Activated naive CD4-positive, alpha-beta T cell treated with anti-CD3 and anti-CD28 coated beads, Interleukin-2, amount 50 U/mL, for 24 hours (primary cell): ENCODE data around the gene AATK.
"Not testable (repeated sequence)": the region's sequence is repeated elsewhere in the genome, so short reads cannot be mapped to it uniquely, and the experiment has no call there.

ENCODE experiments used
- H3K27ac Mint-ChIP-seq: one replicate; pipeline ENCODE4 v1.8.0; 2021; ENCODE audit warnings: mild to moderate bottlenecking, mixed read lengths
- H3K27me3 Mint-ChIP-seq: one replicate; pipeline ENCODE4 v1.8.0; 2021; ENCODE audit warnings: mixed read lengths
- H3K36me3 Mint-ChIP-seq: one replicate; pipeline ENCODE4 v1.8.0; 2021; ENCODE audit warnings: mixed read lengths
- H3K4me1 Mint-ChIP-seq: one replicate; pipeline ENCODE4 v1.8.0; 2021; ENCODE audit warnings: mixed read lengths
- H3K4me3 Mint-ChIP-seq: one replicate; pipeline ENCODE4 v1.8.0; 2021; ENCODE audit warnings: mild to moderate bottlenecking, mixed read lengths
- H3K9me3 Mint-ChIP-seq: one replicate; pipeline ENCODE4 v1.8.0; 2021; ENCODE audit warnings: mixed read lengths

AATK gene

GRCh38 chr17:81083125-81083765, 82.8 kb downstream of the AATK start:
- no peaks in the 10 kb centered on the region for H3K9me3 Mint-ChIP-seq
- no peaks in the 10 kb centered on the region for H3K4me1 Mint-ChIP-seq
- no peak overlapping the region for H3K4me3 Mint-ChIP-seq
- no peaks in the 10 kb centered on the region for H3K36me3 Mint-ChIP-seq
- H3K27me3 Mint-ChIP-seq, result no peaks in the 10 kb centered on the region
- H3K27ac Mint-ChIP-seq, result no peak overlapping the region

- Mint-ChIP-seq H3K36me3 (no peaks in the 10 kb centered on the region), H3K27ac (no peak overlapping the region), H3K4me3 (no peak overlapping the region), H3K9me3 (no peaks in the 10 kb centered on the region), H3K27me3 (no peaks in the 10 kb centered on the region), H3K4me1 (no peaks in the 10 kb centered on the region)
Observed at GRCh38 chr17:81082177-81083073, 83.6 kb downstream of the AATK start.

GRCh38 chr17:81081222-81082176, 84.5 kb downstream of the AATK start:
- H3K4me3 Mint-ChIP-seq, result no peak overlapping the region

GRCh38 chr17:81080019-81080418, 86.0 kb downstream of the AATK start:
- no peaks in the 10 kb centered on the region for H3K27me3 Mint-ChIP-seq
- H3K27ac Mint-ChIP-seq, result no peak overlapping the region
- no peaks in the 10 kb centered on the region for H3K4me1 Mint-ChIP-seq
- no peaks in the 10 kb centered on the region for H3K9me3 Mint-ChIP-seq
- no peaks in the 10 kb centered on the region for H3K36me3 Mint-ChIP-seq
- no peak overlapping the region for H3K4me3 Mint-ChIP-seq

More at GRCh38 chr17:81081222-81082176, 84.5 kb downstream of the AATK start:
- H3K27me3 Mint-ChIP-seq, result no peaks in the 10 kb centered on the region
- no peaks in the 10 kb centered on the region for H3K4me1 Mint-ChIP-seq
- no peaks in the 10 kb centered on the region for H3K9me3 Mint-ChIP-seq
- no peak overlapping the region for H3K27ac Mint-ChIP-seq
- H3K36me3 Mint-ChIP-seq, result no peaks in the 10 kb centered on the region

- not testable (repeated sequence) for H3K27ac Mint-ChIP-seq, H3K4me1 Mint-ChIP-seq, H3K9me3 Mint-ChIP-seq, H3K27me3 Mint-ChIP-seq, H3K36me3 Mint-ChIP-seq, H3K4me3 Mint-ChIP-seq
Observed at GRCh38 chr17:81078026-81078913, 87.8 kb downstream of the AATK start.

GRCh38 chr17:81076141-81076679, 89.8 kb downstream of the AATK start:
- Mint-ChIP-seq H3K36me3 (no peaks in the 10 kb centered on the region), H3K27ac (no peak overlapping the region), H3K9me3 (no peaks in the 10 kb centered on the region), H3K27me3 (no peaks in the 10 kb centered on the region), H3K4me3 (no peak overlapping the region), H3K4me1 (no peaks in the 10 kb centered on the region)

DNA sequence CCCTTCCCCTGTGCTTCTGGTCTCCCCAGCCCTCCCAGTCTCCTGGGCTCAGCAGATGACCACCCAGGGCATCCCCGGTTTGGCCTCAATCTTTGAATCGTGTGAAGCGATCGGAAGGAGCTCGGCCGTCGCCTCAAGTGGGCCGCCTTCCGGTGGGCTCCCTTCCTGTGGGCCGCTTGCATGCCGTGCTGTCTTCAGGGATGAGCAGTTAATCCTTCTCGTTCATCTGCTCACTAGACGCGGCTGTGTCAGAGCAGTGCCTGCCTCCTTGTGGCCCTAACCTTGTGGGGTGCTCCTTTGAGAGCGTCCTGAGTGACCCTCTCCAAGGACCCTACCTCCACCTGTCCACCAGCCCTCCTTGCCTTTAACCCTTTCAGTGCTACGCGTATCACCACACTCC, 90.7 kb downstream of the AATK start:
- Mint-ChIP-seq H3K4me1 (no peaks in the 10 kb centered on the region), H3K36me3 (no peaks in the 10 kb centered on the region), H3K9me3 (no peaks in the 10 kb centered on the region), H3K4me3 (no peak overlapping the region), H3K27me3 (no peaks in the 10 kb centered on the region), H3K27ac (no peak overlapping the region)

GRCh38 chr17:81074875-81075274, 91.1 kb downstream of the AATK start:
- Mint-ChIP-seq H3K36me3 (no peaks in the 10 kb centered on the region), H3K27me3 (no peaks in the 10 kb centered on the region), H3K27ac (no peak overlapping the region), H3K4me3 (no peak overlapping the region), H3K4me1 (no peaks in the 10 kb centered on the region), H3K9me3 (no peaks in the 10 kb centered on the region)

- no peaks in the 10 kb centered on the region for H3K27me3 Mint-ChIP-seq
- no peaks in the 10 kb centered on the region for H3K9me3 Mint-ChIP-seq
- H3K36me3 Mint-ChIP-seq, result no peaks in the 10 kb centered on the region
- H3K4me1 Mint-ChIP-seq, result no peaks in the 10 kb centered on the region
- H3K27ac Mint-ChIP-seq, result no peak overlapping the region
- no peak overlapping the region for H3K4me3 Mint-ChIP-seq
Observed at GRCh38 chr17:81073967-81074839, 91.8 kb downstream of the AATK start.

DNA sequence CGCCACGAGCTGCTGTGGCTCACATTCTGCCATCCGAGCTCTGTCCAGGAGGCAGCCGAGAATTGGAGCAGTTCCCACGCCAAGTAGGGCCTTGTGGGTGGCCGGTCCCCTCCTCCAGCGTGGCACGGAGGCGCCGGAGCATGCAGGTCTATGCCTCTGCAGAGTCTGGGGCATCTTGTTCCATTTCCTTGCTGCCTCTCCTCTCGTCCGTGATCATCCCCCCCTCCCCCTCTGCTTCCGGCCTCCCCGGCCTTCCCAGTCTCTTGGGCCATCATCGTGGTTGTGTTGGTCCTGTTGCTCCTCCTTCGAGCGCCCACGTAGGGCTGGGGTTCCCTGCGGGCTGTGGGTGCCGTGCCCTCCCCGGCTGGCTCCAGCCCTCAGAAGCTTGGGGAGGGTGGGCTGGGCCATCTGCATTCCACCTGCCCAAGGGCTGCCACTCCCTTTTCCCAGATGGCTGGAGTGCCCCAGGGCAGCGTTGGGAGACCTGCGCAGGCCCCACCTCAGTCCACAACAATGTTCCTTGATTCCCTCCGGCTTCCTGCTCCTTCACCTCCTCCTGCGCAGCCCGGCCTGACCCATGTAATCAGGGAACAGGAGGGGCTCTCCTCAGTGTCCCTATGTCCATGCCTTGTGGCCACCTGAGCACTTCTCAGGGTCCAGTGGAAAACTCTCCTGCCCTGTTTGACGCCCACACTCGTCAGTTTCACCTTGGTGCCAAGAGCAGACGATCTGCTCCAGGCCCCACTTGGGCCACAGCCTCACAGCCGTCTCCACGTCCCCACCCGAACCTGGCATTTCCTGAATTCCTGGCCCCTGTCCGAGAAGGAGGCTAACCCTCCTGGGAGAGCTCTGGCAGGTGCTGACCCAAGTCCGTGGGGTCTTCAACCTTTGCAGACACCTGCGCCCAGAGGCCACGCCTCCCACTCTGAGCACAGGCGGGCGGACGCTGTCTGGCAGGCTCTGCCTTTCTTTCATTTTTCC, 94.0 kb downstream of the AATK start:
- H3K4me3 Mint-ChIP-seq, result no peak overlapping the region
- H3K36me3 Mint-ChIP-seq, result no peaks in the 10 kb centered on the region
- no peaks in the 10 kb centered on the region for H3K4me1 Mint-ChIP-seq
- no peaks in the 10 kb centered on the region for H3K27me3 Mint-ChIP-seq
- H3K27ac Mint-ChIP-seq, result no peak overlapping the region
- no peaks in the 10 kb centered on the region for H3K9me3 Mint-ChIP-seq

DNA sequence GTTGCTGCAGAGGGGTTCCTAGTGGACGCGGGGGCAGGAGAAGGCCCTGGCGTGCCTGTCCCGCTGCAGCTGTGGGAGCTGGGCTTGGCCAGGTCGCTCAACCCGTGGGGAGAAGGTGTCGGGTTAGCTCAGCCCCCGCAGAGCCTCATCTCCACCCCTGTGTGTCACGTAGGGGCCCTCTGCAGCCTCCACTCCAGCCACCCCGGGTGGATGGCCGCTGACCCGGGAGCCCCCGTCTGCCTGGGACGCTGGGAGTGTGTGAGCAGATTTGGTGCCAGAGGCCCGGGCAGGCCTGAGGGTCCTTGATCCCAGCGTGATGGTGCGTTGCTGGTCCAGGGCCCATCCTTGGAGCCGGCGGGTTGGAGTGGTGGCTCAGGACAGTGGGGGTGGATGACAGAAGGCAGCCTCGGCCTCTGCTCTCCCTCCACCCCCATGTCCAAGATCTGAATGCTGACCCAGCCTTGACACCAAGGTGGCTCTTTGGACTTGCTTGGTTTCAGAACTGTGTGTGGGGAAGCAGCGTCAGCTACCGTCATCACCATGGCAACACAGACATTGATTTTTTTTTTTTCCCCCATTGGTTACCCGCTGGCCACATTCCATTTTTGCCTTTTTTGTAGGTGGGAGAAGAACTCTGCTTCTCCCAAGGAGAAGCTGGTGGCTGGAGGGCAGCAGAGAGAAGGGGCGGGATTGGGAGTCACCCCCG, 95.3 kb downstream of the AATK start:
- Mint-ChIP-seq H3K4me3 (no peak overlapping the region), H3K27ac (no peak overlapping the region), H3K4me1 (no peaks in the 10 kb centered on the region), H3K9me3 (no peaks in the 10 kb centered on the region), H3K27me3 (no peaks in the 10 kb centered on the region), H3K36me3 (no peaks in the 10 kb centered on the region)

- Mint-ChIP-seq H3K4me3 (no peak overlapping the region), H3K27ac (no peak overlapping the region), H3K4me1 (no peaks in the 10 kb centered on the region), H3K27me3 (no peaks in the 10 kb centered on the region), H3K9me3 (no peaks in the 10 kb centered on the region), H3K36me3 (no peaks in the 10 kb centered on the region)
Observed at GRCh38 chr17:81069135-81069645, 96.8 kb downstream of the AATK start.
